Measurements from ENCODE around the gene CAST.

Gene CAST

GRCh38 chr5:96729156-96729555 is 67.0 kb downstream of the CAST start:
- H3K36me3 ChIP-seq = peaks cover 9% of the 10 kb centered on the region
- no peak for TF ChIP-seq CTCF (IDR thresholded peaks at IDR 0.05; ENCODE audit: low read depth, low read length)
- H3K27ac ChIP-seq = peak overlapping the region; percentile 67

DNA sequence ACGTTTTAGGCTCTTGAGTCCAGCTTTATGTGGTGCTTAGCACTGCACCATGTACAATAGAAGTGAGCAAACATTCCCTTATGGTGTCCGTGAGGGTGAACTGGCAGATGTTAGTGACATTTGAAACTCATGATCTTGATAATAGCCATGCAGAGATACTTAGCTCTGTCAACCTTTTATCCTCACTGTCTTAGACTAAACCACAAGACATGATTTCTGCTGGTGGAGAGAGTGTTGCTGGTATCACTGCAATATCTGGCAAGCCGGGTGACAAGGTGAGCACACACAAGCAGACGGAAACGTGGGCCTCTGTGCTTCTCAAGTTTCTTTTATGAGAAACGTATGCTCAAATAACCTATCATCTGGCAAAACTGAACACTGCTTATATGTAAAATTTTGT is 68.4 kb downstream of the CAST start:
- no peak for TF ChIP-seq CTCF (IDR thresholded peaks at IDR 0.05; ENCODE audit: low read depth, low read length)
- H3K36me3 ChIP-seq = peaks cover 3% of the 10 kb centered on the region; the same call in 1 of the 2 replicates
- no peak overlapping the region for H3K4me3 ChIP-seq (ENCODE audit: low read depth, low read length)
- no peaks in the 10 kb centered on the region for H3K27me3 ChIP-seq (ENCODE audit: insufficient read depth, low read depth, severe bottlenecking)
- DNase-seq = peak; percentile 60
- H3K9me3 ChIP-seq (ENCODE audit: severe bottlenecking) = no peaks in the 10 kb centered on the region
- H3K27ac ChIP-seq = peak overlapping the region; percentile 67

More at GRCh38 chr5:96729156-96729555, 67.0 kb downstream of the CAST start:
- DNase-seq = no peak
- H3K27me3 ChIP-seq (ENCODE audit: insufficient read depth, low read depth, severe bottlenecking) = no peaks in the 10 kb centered on the region
- H3K9me3 ChIP-seq (ENCODE audit: severe bottlenecking) = no peaks in the 10 kb centered on the region
- no peak overlapping the region for H3K4me3 ChIP-seq (ENCODE audit: low read depth, low read length)

- H3K36me3 ChIP-seq = peaks cover 17% of the 10 kb centered on the region
- no peak overlapping the region; the same call in 1 of the 2 replicates for H3K4me3 ChIP-seq (ENCODE audit: low read depth, low read length)
- peak overlapping the region; percentile 85 for H3K27ac ChIP-seq
- H3K27me3 ChIP-seq (ENCODE audit: insufficient read depth, low read depth, severe bottlenecking) = no peaks in the 10 kb centered on the region
- DNase-seq = peak; percentile 82
- no peak for TF ChIP-seq CTCF (IDR thresholded peaks at IDR 0.05; ENCODE audit: low read depth, low read length)
- H3K9me3 ChIP-seq (ENCODE audit: severe bottlenecking) = no peaks in the 10 kb centered on the region
Measured at GRCh38 chr5:96733771-96734500, 71.8 kb downstream of the CAST start.

DNA sequence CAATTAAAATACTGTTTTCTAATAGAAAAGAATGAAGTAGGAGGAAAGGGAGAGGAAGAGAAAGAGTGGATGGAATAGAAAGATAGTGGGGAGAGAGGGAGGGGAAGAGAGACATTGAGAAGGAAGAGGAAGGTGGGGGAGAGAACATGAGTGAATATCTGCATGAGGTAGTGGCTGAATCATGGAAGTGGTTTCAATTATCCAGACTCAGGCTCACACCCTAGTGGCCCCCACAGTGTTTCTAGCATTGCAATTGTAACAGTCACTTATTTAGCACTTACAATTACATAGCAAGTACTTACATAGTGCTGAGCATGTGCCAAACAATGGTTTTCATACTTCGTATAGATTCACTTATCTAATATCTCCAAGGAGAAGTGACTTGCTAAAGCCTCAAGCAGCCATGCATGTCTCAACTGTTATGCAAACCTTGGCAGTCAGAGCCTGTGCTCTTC is 72.7 kb downstream of the CAST start:
- Histone ChIP-seq H3K4me3 (ENCODE audit: low read depth, low read length) (no peak overlapping the region), H3K36me3 (peaks cover 26% of the 10 kb centered on the region), H3K27ac (peak overlapping the region; percentile 85), H3K27me3 (ENCODE audit: insufficient read depth, low read depth, severe bottlenecking) (no peaks in the 10 kb centered on the region), H3K9me3 (ENCODE audit: severe bottlenecking) (no peaks in the 10 kb centered on the region)
- no peak for TF ChIP-seq CTCF (IDR thresholded peaks at IDR 0.05; ENCODE audit: low read depth, low read length)
- no peak for DNase-seq

DNA sequence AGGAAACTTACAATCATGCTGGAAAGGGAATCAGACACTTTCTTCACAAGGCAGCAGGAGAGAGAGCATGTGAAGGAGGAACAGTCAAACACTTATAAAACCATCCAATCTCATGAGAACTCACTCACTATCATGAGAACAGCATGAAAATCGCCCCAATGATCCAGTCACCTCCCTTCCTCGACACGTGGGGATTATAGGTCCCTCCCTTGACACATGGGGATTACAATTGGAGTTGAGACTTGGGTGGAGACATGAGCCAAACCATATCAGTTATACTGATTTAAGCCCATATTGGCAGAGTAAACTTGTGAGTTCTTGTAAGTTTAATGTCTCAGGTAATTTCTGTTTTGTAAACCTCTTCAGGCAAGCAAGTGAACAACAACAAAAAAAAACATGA is 74.8 kb downstream of the CAST start:
- peaks cover 46% of the 10 kb centered on the region for H3K36me3 ChIP-seq
- no peak overlapping the region for H3K4me3 ChIP-seq (ENCODE audit: low read depth, low read length)
- no peaks in the 10 kb centered on the region for H3K27me3 ChIP-seq (ENCODE audit: insufficient read depth, low read depth, severe bottlenecking)
- peak; percentile 27 for DNase-seq
- peak overlapping the region; percentile 16 for H3K27ac ChIP-seq
- TF ChIP-seq CTCF (IDR thresholded peaks at IDR 0.05; ENCODE audit: low read depth, low read length) = no peak
- no peaks in the 10 kb centered on the region for H3K9me3 ChIP-seq (ENCODE audit: severe bottlenecking)

Measured in WERI-Rb-1 (cell line).